ENCODE measurements around the gene KHK. TPM values are rescaled to one million over a fixed set of nuclear protein-coding genes. Genes with fewer than 3 reads are reported as not detected.

KHK gene
- total RNA-seq, 1 donor from 2014 or later: 5.1 TPM

DNA sequence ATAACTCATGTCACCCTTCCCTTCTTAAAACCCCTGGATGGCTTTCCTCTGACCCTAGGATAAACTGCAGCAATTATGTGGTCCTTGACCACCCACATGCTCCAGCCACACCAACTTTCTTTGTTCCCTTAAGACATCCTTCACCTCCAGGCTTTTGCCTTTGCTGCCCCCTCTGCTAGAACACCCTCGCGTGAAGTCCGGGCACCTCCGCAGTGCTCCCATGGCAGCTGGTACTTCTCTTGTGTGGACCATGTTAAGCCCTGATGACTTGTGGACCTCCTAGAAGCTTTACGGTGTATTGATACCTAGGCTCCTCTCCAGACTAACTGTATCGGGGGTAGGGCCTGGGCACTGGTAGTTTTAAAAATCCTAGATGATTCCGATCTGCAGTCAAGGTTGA, 36.2 kb downstream of the KHK start:
- intact Hi-C loops (cut with DNase I): no loop called here
- Histone ChIP-seq H3K27me3 (ENCODE audit: low read depth) (peaks cover 9% of the 10 kb centered on the region), H3K4me1 (peaks cover 15% of the 10 kb centered on the region), H3K27ac (peak overlapping the region; percentile 31), H3K36me3 (no peaks in the 10 kb centered on the region), H3K4me3 (peak overlapping the region; percentile 58), H3K9me3 (no peaks in the 10 kb centered on the region)
- ATAC-seq (no peak), DNase-seq (no peak)
- no peak for TF ChIP-seq CTCF (IDR thresholded peaks at IDR 0.05)

DNA sequence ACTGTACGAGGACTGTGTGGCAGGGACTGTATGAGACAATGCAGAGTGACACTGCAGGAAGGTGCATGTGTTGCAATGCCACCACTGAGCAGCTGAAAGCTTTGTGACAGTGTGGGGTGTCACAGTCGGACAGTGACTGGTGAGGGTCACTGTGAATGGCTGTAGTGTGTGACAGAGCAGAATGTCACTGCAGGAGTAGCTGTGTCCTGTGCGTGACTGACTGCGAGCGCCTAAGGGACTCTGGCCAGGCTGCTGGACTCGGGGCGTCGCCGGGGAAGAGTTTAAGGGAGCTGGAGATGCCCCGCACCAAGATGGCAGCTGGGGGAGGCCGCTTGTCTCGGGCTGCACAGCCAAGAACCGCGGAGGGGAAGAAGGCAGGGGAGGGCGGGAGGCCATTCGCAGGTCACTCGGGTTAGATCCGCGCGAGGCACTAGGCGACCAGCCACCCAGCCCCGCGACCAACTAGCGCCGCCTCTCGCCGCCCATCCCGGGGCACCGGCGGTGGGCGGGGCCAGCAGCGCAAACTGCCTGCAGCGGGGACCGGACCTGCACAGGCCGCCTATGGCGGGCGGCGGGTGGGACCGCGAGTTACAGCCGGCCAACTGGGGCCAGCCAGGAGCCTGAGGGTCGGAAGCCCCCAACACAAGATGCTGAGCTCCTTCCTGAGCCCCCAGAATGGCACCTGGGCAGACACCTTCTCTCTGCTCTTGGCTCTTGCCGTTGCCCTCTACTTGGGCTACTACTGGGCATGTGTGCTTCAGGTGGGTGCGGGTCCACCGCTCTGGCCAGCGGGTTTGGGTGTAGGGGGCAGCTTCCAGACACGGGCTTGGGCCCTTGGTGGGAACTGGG, 37.0 kb downstream of the KHK start, which contains the start of gene ABHD1:
TSS of gene ABHD1 (plus strand) at position 514 of the 849 bp plus-strand sequence. CDS start at position 648, 134 bp downstream.
- Histone ChIP-seq H3K27ac (peak within 1 kb of the TSS; percentile 31), H3K36me3 (no peaks in the 10 kb centered on the region), H3K4me3 (peak within 1 kb of the TSS; percentile 58), H3K27me3 (ENCODE audit: low read depth) (peaks cover 1% of the 10 kb centered on the region), H3K9me3 (no peaks in the 10 kb centered on the region), H3K4me1 (peaks cover 12% of the 10 kb centered on the region)
- peak; percentile 82 for DNase-seq
- intact Hi-C loops (cut with DNase I): no loop called here
- peak; percentile 10 for TF ChIP-seq CTCF (IDR thresholded peaks at IDR 0.05)
- peak; percentile 87 to 93 for ATAC-seq

- ATAC-seq: no peak
- intact Hi-C loops (cut with DNase I): no loop called here
- TF ChIP-seq CTCF (IDR thresholded peaks at IDR 0.05): no peak
Measured at GRCh38 chr2:27125104-27125503, 38.5 kb downstream of the KHK start.

GRCh38 chr2:27126252-27126710, 39.7 kb downstream of the KHK start:
- H3K27me3 ChIP-seq (ENCODE audit: low read depth): no peaks in the 10 kb centered on the region
- no peaks in the 10 kb centered on the region for H3K9me3 ChIP-seq
- no peak for ATAC-seq
- H3K4me1 ChIP-seq: peaks cover 6% of the 10 kb centered on the region
- TF ChIP-seq CTCF (IDR thresholded peaks at IDR 0.05): no peak
- DNase-seq: no peak
- H3K27ac ChIP-seq: no peak overlapping the region
- H3K4me3 ChIP-seq: no peak overlapping the region
- H3K36me3 ChIP-seq: peaks cover 21% of the 10 kb centered on the region
- intact Hi-C loops (cut with DNase I): no loop called here

More at GRCh38 chr2:27125104-27125503, 38.5 kb downstream of the KHK start:
- Histone ChIP-seq H3K27me3 (ENCODE audit: low read depth) (no peaks in the 10 kb centered on the region), H3K4me1 (peaks cover 6% of the 10 kb centered on the region), H3K36me3 (peaks cover 9% of the 10 kb centered on the region), H3K9me3 (no peaks in the 10 kb centered on the region), H3K27ac (no peak overlapping the region), H3K4me3 (no peak overlapping the region)
- no peak for DNase-seq

DNA sequence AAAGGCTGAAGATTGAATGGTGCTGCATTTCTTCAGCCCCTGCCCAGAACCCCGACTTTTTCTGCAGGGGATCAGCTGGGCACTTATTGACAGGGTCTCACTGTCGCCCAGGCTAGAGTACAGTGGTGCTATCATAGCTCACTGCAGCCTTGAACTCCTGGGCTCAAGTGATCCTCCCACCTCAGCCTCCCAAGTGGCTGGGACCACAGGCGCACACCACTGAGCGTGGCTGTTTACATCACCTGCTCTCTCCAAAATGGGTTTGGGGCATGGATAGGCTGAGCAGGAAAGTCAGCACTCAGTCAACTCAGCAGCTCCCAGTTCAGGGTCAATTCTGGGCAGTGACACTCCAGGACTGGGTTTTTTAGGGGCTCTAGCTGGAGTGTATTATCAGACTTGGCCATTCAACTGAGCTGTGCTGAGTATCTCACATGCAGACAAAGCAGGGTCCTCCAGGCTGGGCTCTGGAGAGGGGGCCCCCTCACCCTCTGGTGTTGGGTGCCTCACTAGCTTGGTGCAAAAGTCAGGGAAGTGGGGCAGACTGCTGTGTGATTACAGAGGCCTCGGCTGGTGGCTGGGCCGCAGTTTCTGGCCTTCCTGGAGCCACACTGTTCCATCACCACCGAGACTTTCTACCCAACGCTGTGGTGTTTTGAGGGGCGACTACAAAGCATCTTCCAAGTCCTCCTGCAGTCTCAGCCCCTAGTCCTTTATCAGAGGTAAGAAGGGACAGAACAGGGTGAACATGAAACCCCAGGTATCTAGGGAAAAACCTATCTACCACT, 41.5 kb downstream of the KHK start:
- ATAC-seq (no peak), DNase-seq (no peak)
- TF ChIP-seq CTCF (IDR thresholded peaks at IDR 0.05): no peak
- Histone ChIP-seq H3K36me3 (peaks cover 36% of the 10 kb centered on the region), H3K4me1 (peaks cover 11% of the 10 kb centered on the region), H3K4me3 (no peak overlapping the region), H3K27me3 (ENCODE audit: low read depth) (no peaks in the 10 kb centered on the region), H3K9me3 (no peaks in the 10 kb centered on the region), H3K27ac (no peak overlapping the region)
- intact Hi-C loops (cut with DNase I): no loop called here
